A549 treated with ZK216348 at 1 μM for 4 hours (cell line): Measurements from ENCODE around the gene PCDHA12. TPM values are rescaled to one million over a fixed set of nuclear protein-coding genes. Genes with fewer than 3 reads are reported as not detected.

Experiments used
- total RNA-seq: library from RNA; stranded (reverse); fragments of 200-300 nt; extraction: Qiagen RNA extraction; gene quantifications from 5 replicates; pipeline ENCODE4 v1.2.3, GENCODE V29; 2022; ENCODE audit warnings: low read depth

The PCDHA12 gene
- 2.1 to 3.6 TPM (median 2.7 TPM) in 5 replicates for total RNA-seq

GRCh38 chr5:140875085-140876065, at the start of gene PCDHA12:
TSS of gene PCDHA12 (plus strand) at chr5:140875308. CDS start at chr5:140875473, 165 bp downstream.

GRCh38 chr5:140827704-140828361, 47.3 kb upstream of the PCDHA12 start, which contains the start of gene PCDHA6:
TSS of gene PCDHA6 (plus strand) at chr5:140827960. CDS start at chr5:140828092, 132 bp downstream.

GRCh38 chr5:140833993-140834392, 41.1 kb upstream of the PCDHA12 start, which contains the start of gene PCDHA7:
TSS of gene PCDHA7 (plus strand) at chr5:140834269. CDS start at chr5:140834384, 115 bp downstream.

GRCh38 chr5:140840978-140841962, 33.8 kb upstream of the PCDHA12 start, which contains the start of gene PCDHA8:
TSS of gene PCDHA8 (plus strand) at chr5:140841187. CDS start at chr5:140841322, 135 bp downstream.

GRCh38 chr5:140848139-140849102, 26.7 kb upstream of the PCDHA12 start, which contains the start of gene PCDHA9:
TSS of gene PCDHA9 (plus strand) at chr5:140848382. CDS start at chr5:140848496, 114 bp downstream.

GRCh38 chr5:140855772-140856674, 19.1 kb upstream of the PCDHA12 start, which contains the start of gene PCDHA10:
TSS of gene PCDHA10 (plus strand) at chr5:140855897. CDS start at chr5:140856049, 152 bp downstream.

GRCh38 chr5:140868721-140869554, 6.2 kb upstream of the PCDHA12 start, which contains the start of gene PCDHA11:
TSS of gene PCDHA11 (plus strand) at chr5:140868957. CDS start at chr5:140869104, 147 bp downstream.

GRCh38 chr5:140881889-140882590, 6.9 kb downstream of the PCDHA12 start, which contains the start of gene PCDHA13:
TSS of gene PCDHA13 (plus strand) at chr5:140882124. CDS start at chr5:140882269, 145 bp downstream.

GRCh38 chr5:140925806-140926442, 50.8 kb downstream of the PCDHA12 start, which contains the start of gene PCDHAC1:
TSS of gene PCDHAC1 (plus strand) at chr5:140926299. CDS start at chr5:140926893, 594 bp downstream.

Other genes starting within 250 kb of the PCDHA12 start
- gene CD14, start 242.1 kb upstream of the PCDHA12 start, total RNA-seq, result 3.0 to 5.1 TPM (median 4.5 TPM) in 5 replicates
- gene TMCO6, start 235.9 kb upstream of the PCDHA12 start, total RNA-seq, result 8.7 to 15.2 TPM (median 13.7 TPM) in 5 replicates
- gene NDUFA2, start 227.7 kb upstream of the PCDHA12 start, total RNA-seq, result 104 to 122 TPM (median 115 TPM) in 5 replicates
- gene IK, start 227.5 kb upstream of the PCDHA12 start, total RNA-seq, result 90.7 to 127 TPM (median 98.8 TPM) in 5 replicates
- gene WDR55, start 210.4 kb upstream of the PCDHA12 start, total RNA-seq, result 24.2 to 33.0 TPM (median 30.9 TPM) in 5 replicates
- gene DND1, start 201.7 kb upstream of the PCDHA12 start, total RNA-seq, result 0.33 to 1.1 TPM (median 0.86 TPM) in 5 replicates
- gene HARS1, start 183.9 kb upstream of the PCDHA12 start, total RNA-seq, result 76.7 to 87.7 TPM (median 80.0 TPM) in 5 replicates
- gene HARS2, start 183.9 kb upstream of the PCDHA12 start, total RNA-seq, result 37.0 to 41.3 TPM (median 39.9 TPM) in 5 replicates
- gene ZMAT2, start 174.9 kb upstream of the PCDHA12 start, total RNA-seq, result 85.3 to 156 TPM (median 99.6 TPM) in 5 replicates
- gene PCDHA1, start 89.2 kb upstream of the PCDHA12 start, total RNA-seq, result 0.14 to 0.48 TPM (median 0.19 TPM) in 5 replicates
- gene PCDHA2, start 80.5 kb upstream of the PCDHA12 start, total RNA-seq, result 0.14 TPM in 1 of 5 replicates, not detected in the others
- gene PCDHA3, start 74.3 kb upstream of the PCDHA12 start, total RNA-seq, result 0.68 to 1.2 TPM (median 1.0 TPM) in 5 replicates
- gene PCDHA4, start 68.2 kb upstream of the PCDHA12 start, total RNA-seq, result 0.95 to 2.0 TPM (median 1.8 TPM) in 5 replicates
- 0.59 to 0.91 TPM (median 0.69 TPM) in 5 replicates for gene PCDHA5, start 53.7 kb upstream of the PCDHA12 start, total RNA-seq
- 0.04 to 0.12 TPM (median 0.12 TPM) in 3 of 5 replicates, not detected in the others for gene PCDHA6, start 47.3 kb upstream of the PCDHA12 start, total RNA-seq
- gene PCDHA7, start 41.0 kb upstream of the PCDHA12 start, total RNA-seq, result 0.06 to 0.21 TPM (median 0.13 TPM) in 5 replicates
- gene PCDHA8, start 34.1 kb upstream of the PCDHA12 start, total RNA-seq, result 0.05 TPM in 1 of 5 replicates, not detected in the others
- 0.04 TPM in 1 of 5 replicates, not detected in the others for gene PCDHA9, start 26.9 kb upstream of the PCDHA12 start, total RNA-seq
- gene PCDHA10, start 19.4 kb upstream of the PCDHA12 start, total RNA-seq, result 0.02 to 0.11 TPM in 2 of 5 replicates, not detected in the others
- gene PCDHA11, start 6.4 kb upstream of the PCDHA12 start, total RNA-seq, result 0.04 to 0.20 TPM (median 0.08 TPM) in 5 replicates
- 0.06 to 0.11 TPM (median 0.08 TPM) in 3 of 5 replicates, not detected in the others for gene PCDHA13, start 6.8 kb downstream of the PCDHA12 start, total RNA-seq
- gene PCDHAC1, start 51.0 kb downstream of the PCDHA12 start, total RNA-seq, result 1.8 to 2.7 TPM (median 2.0 TPM) in 5 replicates
- gene PCDHAC2, start 91.2 kb downstream of the PCDHA12 start, total RNA-seq, result 3.3 to 7.4 TPM (median 4.4 TPM) in 5 replicates
- gene PCDHB1, start 176.1 kb downstream of the PCDHA12 start, total RNA-seq, result not detected in 5 replicates
- 2.7 to 4.5 TPM (median 3.1 TPM) in 5 replicates for gene PCDHB2, start 219.3 kb downstream of the PCDHA12 start, total RNA-seq
- gene PCDHB3, start 225.2 kb downstream of the PCDHA12 start, total RNA-seq, result 0.09 TPM in 1 of 5 replicates, not detected in the others
- gene PCDHB4, start 246.5 kb downstream of the PCDHA12 start, total RNA-seq, result 0.06 to 0.12 TPM (median 0.09 TPM) in 4 of 5 replicates, not detected in the other